ENCODE measurements around the gene SCARF2. TPM values are rescaled to one million over a fixed set of nuclear protein-coding genes. Genes with fewer than 3 reads are reported as not detected.

SCARF2 gene
- polyA plus RNA-seq, 1 donor from 2014 or later: 5.0 TPM

DNA sequence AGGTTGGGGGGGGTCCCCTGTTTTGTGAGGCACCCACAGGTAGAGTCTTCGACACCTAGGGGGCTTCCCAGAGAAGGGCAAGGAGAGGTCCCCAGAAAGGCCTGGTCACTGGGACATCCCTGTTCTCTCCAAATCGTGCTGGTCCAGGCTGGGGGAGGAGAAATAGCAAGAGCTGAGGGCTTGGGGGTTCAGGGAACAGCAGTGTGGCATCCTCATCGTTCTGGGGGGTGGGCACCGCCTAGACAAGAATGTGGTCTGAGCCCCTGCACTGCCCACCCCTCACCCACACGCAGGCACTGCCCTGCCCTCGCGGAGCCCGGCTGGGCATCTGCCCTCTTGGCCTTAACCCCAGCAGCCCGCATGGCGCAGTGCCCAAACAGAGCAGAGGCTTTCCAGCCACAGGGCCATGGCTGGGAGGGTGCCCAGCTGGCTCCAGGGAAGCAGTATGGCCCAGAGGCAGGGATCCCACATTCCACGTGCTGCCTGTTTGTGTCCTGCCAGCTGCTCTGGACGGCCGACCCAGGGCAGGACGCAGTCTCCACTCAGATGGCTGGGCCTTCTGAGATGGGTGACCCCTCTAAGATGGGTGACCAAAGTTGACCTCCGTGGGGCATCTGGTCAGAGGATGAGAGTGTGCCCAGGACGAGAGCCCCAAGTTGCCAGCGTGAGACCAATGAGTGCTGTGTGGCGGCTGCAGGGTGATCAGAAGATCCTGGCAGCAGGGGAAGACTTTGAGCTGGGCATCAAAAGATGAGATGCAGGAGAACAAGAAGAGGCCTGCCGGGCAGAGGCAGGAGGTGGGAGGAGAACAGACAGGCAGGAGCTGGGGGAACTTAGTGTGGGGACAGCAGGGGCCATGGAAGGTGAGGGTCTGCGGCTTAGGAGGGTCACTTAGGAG is 14.4 kb downstream of the SCARF2 start:
- H3K79me2 ChIP-seq (replicated peaks; ENCODE audit: insufficient read depth, low read length): no peaks in the 10 kb centered on the region
- no peaks in the 10 kb centered on the region for H3K27me3 ChIP-seq (ENCODE audit: insufficient read depth, low read depth, low read length)
- peak overlapping the region; percentile 38 for H3K9ac ChIP-seq (ENCODE audit: low read length)
- H3K9me2 ChIP-seq (ENCODE audit: insufficient read depth, low read length): no peaks in the 10 kb centered on the region
- H3K4me3 ChIP-seq (ENCODE audit: low read length): peak overlapping the region; percentile 24
- peak overlapping the region; percentile 22 for H3K27ac ChIP-seq (ENCODE audit: low read length)
- H3K36me3 ChIP-seq (ENCODE audit: insufficient read depth, low read length): no peaks in the 10 kb centered on the region
- no peaks in the 10 kb centered on the region for H3F3A ChIP-seq (ENCODE audit: insufficient read depth, low read length, poor library complexity, severe bottlenecking)
- H3K9me3 ChIP-seq (ENCODE audit: low read length): no peaks in the 10 kb centered on the region
- TF ChIP-seq POLR2AphosphoS5 (IDR thresholded peaks at IDR 0.05) (no peak), MXI1 (conservative IDR thresholded peaks at IDR 0.05; ENCODE audit: poor library complexity, severe bottlenecking) (no peak), SMC3 (conservative IDR thresholded peaks at IDR 0.05; ENCODE audit: poor library complexity) (no peak), RAD21 (conservative IDR thresholded peaks at IDR 0.05) (no peak), EZH2 (IDR thresholded peaks at IDR 0.05; ENCODE audit: borderline replicate concordance, insufficient read depth, low read length, poor library complexity, severe bottlenecking) (no peak), TAF1 (IDR thresholded peaks at IDR 0.05; ENCODE audit: low read depth) (no peak), EP300 (conservative IDR thresholded peaks at IDR 0.05; ENCODE audit: poor library complexity, severe bottlenecking) (no peak)
- TF ChIP-seq, protein P1, sequence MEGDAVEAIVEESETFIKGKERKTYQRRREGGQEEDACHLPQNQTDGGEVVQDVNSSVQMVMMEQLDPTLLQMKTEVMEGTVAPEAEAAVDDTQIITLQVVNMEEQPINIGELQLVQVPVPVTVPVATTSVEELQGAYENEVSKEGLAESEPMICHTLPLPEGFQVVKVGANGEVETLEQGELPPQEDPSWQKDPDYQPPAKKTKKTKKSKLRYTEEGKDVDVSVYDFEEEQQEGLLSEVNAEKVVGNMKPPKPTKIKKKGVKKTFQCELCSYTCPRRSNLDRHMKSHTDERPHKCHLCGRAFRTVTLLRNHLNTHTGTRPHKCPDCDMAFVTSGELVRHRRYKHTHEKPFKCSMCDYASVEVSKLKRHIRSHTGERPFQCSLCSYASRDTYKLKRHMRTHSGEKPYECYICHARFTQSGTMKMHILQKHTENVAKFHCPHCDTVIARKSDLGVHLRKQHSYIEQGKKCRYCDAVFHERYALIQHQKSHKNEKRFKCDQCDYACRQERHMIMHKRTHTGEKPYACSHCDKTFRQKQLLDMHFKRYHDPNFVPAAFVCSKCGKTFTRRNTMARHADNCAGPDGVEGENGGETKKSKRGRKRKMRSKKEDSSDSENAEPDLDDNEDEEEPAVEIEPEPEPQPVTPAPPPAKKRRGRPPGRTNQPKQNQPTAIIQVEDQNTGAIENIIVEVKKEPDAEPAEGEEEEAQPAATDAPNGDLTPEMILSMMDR (IDR thresholded peaks at IDR 0.05; ENCODE audit: poor library complexity, severe bottlenecking): no peak
- TF ChIP-seq, protein P2, sequence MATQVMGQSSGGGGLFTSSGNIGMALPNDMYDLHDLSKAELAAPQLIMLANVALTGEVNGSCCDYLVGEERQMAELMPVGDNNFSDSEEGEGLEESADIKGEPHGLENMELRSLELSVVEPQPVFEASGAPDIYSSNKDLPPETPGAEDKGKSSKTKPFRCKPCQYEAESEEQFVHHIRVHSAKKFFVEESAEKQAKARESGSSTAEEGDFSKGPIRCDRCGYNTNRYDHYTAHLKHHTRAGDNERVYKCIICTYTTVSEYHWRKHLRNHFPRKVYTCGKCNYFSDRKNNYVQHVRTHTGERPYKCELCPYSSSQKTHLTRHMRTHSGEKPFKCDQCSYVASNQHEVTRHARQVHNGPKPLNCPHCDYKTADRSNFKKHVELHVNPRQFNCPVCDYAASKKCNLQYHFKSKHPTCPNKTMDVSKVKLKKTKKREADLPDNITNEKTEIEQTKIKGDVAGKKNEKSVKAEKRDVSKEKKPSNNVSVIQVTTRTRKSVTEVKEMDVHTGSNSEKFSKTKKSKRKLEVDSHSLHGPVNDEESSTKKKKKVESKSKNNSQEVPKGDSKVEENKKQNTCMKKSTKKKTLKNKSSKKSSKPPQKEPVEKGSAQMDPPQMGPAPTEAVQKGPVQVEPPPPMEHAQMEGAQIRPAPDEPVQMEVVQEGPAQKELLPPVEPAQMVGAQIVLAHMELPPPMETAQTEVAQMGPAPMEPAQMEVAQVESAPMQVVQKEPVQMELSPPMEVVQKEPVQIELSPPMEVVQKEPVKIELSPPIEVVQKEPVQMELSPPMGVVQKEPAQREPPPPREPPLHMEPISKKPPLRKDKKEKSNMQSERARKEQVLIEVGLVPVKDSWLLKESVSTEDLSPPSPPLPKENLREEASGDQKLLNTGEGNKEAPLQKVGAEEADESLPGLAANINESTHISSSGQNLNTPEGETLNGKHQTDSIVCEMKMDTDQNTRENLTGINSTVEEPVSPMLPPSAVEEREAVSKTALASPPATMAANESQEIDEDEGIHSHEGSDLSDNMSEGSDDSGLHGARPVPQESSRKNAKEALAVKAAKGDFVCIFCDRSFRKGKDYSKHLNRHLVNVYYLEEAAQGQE (IDR thresholded peaks at IDR 0.05; ENCODE audit: borderline replicate concordance): no peak
- no peak overlapping the region for H2AFZ ChIP-seq (ENCODE audit: low read depth, low read length)
- H4K20me1 ChIP-seq (ENCODE audit: insufficient read depth): no peaks in the 10 kb centered on the region
- H3K4me2 ChIP-seq (ENCODE audit: low read length): no peak overlapping the region

DNA sequence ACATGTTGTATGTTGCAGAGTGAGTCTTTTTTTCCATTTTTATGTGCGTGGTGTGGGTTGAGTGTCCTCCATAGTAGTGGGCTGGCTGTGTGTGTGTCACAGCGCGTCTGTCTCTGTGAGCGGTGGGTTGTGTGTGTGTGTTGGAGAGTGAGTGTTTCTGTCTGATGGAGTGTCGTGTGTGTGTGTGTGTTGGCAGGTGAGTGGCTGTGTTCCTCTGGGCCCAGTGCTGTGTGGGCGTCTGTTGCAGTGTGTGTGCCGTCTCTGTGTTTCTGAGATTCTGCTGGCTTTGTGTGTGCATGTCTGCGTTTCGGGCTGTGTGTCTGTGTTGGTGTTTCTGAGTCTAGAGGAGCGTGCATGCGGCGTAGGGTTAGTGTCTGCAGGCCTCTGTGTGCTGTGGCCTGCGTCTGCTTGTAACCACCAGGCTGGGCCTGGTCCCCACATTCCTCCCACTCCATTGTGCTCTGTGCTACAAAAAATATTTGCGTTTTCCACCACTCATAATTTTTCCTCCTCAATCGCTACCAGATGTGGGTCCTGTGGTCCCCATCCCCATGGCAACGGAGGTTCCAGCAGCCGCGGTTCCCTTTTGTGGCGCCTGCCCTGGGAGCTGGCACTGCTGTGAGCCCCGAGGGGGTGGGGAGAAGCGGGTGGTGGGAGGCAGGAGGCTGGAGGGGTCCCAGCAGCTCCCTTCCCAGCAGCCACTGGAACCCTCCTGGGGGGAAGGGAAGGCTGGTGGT is 15.2 kb downstream of the SCARF2 start:
- H3K4me2 ChIP-seq (ENCODE audit: low read length): no peak overlapping the region
- H3F3A ChIP-seq (ENCODE audit: insufficient read depth, low read length, poor library complexity, severe bottlenecking): no peaks in the 10 kb centered on the region
- no peaks in the 10 kb centered on the region for H3K9me2 ChIP-seq (ENCODE audit: insufficient read depth, low read length)
- H3K9ac ChIP-seq (ENCODE audit: low read length): peak overlapping the region; percentile 38
- H4K20me1 ChIP-seq (ENCODE audit: insufficient read depth): no peaks in the 10 kb centered on the region
- H3K27ac ChIP-seq (ENCODE audit: low read length): peak overlapping the region; percentile 22
- H2AFZ ChIP-seq (ENCODE audit: low read depth, low read length): no peak overlapping the region
- peak overlapping the region; percentile 24 for H3K4me3 ChIP-seq (ENCODE audit: low read length)
- TF ChIP-seq SMC3 (conservative IDR thresholded peaks at IDR 0.05; ENCODE audit: poor library complexity) (no peak), EZH2 (IDR thresholded peaks at IDR 0.05; ENCODE audit: borderline replicate concordance, insufficient read depth, low read length, poor library complexity, severe bottlenecking) (no peak), TAF1 (IDR thresholded peaks at IDR 0.05; ENCODE audit: low read depth) (no peak), EP300 (conservative IDR thresholded peaks at IDR 0.05; ENCODE audit: poor library complexity, severe bottlenecking) (no peak), RAD21 (conservative IDR thresholded peaks at IDR 0.05) (no peak), MXI1 (conservative IDR thresholded peaks at IDR 0.05; ENCODE audit: poor library complexity, severe bottlenecking) (no peak), POLR2AphosphoS5 (IDR thresholded peaks at IDR 0.05) (peak; percentile 8)
- TF ChIP-seq, protein P2 (IDR thresholded peaks at IDR 0.05; ENCODE audit: borderline replicate concordance): no peak
- H3K9me3 ChIP-seq (ENCODE audit: low read length): no peaks in the 10 kb centered on the region
- no peaks in the 10 kb centered on the region for H3K79me2 ChIP-seq (replicated peaks; ENCODE audit: insufficient read depth, low read length)
- H3K36me3 ChIP-seq (ENCODE audit: insufficient read depth, low read length): no peaks in the 10 kb centered on the region
- no peaks in the 10 kb centered on the region for H3K27me3 ChIP-seq (ENCODE audit: insufficient read depth, low read depth, low read length)

Data from neural cell (in vitro differentiated cells).